T-helper 1 cell treated with Interleukin-12 subunit alpha and Interleukin-12 subunit beta and Interleukin-4 antibody, amounts not matched to agents 30 μg/mL and 1 μg/mL, for 36 hours (primary cell): ENCODE measurements around the gene PARD3B.

Source experiments
- H3K27ac Mint-ChIP-seq: one replicate; pipeline ENCODE4 v1.8.0; 2021; ENCODE audit warnings: mild to moderate bottlenecking, mixed read lengths
- H3K27me3 Mint-ChIP-seq: one replicate; pipeline ENCODE4 v1.8.0; 2021; ENCODE audit warnings: low read depth, mixed read lengths
- H3K36me3 Mint-ChIP-seq: one replicate; pipeline ENCODE4 v1.8.0; 2021; ENCODE audit warnings: low read depth, mixed read lengths
- H3K4me1 Mint-ChIP-seq: one replicate; pipeline ENCODE4 v1.8.0; 2021; ENCODE audit warnings: low read depth, mixed read lengths
- H3K4me3 Mint-ChIP-seq: one replicate; pipeline ENCODE4 v1.8.0; 2021; ENCODE audit warnings: mild to moderate bottlenecking, moderate library complexity, mixed read lengths
- H3K9me3 Mint-ChIP-seq: one replicate; pipeline ENCODE4 v1.8.0; 2021; ENCODE audit warnings: mixed read lengths

The PARD3B gene

DNA sequence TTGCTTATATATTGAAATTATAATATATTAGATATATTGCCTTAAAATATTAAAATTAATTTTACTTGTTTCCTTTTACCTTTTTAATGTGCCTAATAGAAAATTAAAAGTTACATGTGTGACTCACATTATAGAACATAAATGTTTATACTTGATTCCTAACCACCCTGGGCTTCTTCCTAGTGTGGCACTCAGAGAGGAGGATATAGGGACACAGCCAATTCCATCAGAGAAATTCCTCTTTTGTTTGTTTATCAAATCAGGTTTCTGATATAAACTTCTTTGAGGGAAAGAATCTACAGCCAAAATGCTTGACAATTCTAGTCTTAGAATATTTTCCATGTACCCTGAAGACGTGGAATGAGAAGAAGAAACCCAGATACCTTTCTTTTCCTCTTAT is 788.1 kb downstream of the PARD3B start:
- Mint-ChIP-seq H3K9me3 (peaks cover 10% of the 10 kb centered on the region), H3K27me3 (peaks cover 7% of the 10 kb centered on the region), H3K27ac (no peak overlapping the region), H3K4me3 (no peak overlapping the region), H3K36me3 (no peaks in the 10 kb centered on the region), H3K4me1 (no peaks in the 10 kb centered on the region)

DNA sequence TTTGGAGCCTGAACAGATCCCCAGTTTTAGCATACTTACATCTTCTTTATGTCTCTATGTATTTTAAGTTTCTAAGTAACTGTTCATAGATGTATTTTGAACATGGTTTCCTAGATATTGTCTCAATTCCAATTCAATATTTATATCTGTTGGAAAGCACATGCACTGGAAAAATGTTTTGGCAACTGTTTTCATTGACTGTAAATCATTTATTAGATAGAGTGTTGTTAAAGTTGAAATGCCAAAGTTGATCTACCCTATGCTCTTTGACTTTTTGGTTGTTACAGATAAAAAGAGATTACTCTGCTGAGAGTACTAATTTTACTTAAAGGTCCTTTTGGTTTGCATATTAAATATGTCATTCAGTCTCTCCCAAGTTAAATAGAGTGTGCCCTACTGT is 792.0 kb downstream of the PARD3B start:
- Mint-ChIP-seq H3K27ac (no peak overlapping the region), H3K4me1 (no peaks in the 10 kb centered on the region), H3K36me3 (no peaks in the 10 kb centered on the region), H3K27me3 (peaks cover 4% of the 10 kb centered on the region), H3K9me3 (peaks cover 10% of the 10 kb centered on the region), H3K4me3 (no peak overlapping the region)

DNA sequence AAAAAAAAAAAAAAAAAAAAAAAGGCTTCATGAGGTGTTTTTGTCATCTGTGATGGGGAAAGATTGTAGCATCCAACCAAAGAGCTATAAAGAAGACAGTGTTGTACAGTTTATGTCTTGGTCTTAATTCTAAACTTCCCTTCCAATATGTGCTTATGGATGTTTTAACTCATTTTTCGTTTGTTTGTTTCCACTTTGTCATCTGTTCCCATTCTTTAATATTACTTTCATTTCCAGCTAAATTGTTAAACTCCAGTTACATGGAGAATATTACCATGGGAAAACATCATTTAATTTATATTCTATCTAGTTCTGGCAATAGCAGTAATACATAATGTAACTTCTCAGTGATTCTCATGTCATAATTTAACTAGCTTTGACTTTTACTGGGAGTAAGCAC is 792.9 kb downstream of the PARD3B start:
- Mint-ChIP-seq H3K27ac (no peak overlapping the region), H3K4me1 (no peaks in the 10 kb centered on the region), H3K27me3 (peaks cover 4% of the 10 kb centered on the region), H3K9me3 (peaks cover 10% of the 10 kb centered on the region), H3K4me3 (no peak overlapping the region), H3K36me3 (no peaks in the 10 kb centered on the region)

GRCh38 chr2:205343103-205343502 is 797.8 kb downstream of the PARD3B start:
- Mint-ChIP-seq H3K27me3 (no peaks in the 10 kb centered on the region), H3K4me1 (no peaks in the 10 kb centered on the region), H3K9me3 (no peaks in the 10 kb centered on the region), H3K27ac (no peak overlapping the region), H3K4me3 (no peak overlapping the region), H3K36me3 (no peaks in the 10 kb centered on the region)

DNA sequence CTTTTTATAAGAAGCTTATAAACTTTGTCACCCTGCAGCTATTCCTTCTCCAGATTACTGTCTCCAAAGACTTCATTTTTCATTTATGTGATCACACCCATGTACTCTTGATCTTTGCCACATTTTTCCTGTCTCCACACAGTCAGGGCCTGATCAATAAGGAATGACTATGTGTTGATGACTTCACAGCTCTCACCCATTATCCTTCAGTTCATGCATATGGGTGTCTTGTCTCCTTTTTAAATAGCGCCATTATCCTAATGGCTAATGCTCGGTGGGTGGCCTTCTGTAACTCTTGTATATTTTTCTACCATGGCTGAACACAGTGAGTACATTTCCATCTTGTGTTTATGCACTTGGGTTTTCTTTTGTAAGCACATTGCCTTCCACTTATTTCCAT is 801.4 kb downstream of the PARD3B start:
- no peak overlapping the region for H3K27ac Mint-ChIP-seq
- H3K9me3 Mint-ChIP-seq = no peaks in the 10 kb centered on the region
- peaks cover 3% of the 10 kb centered on the region for H3K27me3 Mint-ChIP-seq
- no peak overlapping the region for H3K4me3 Mint-ChIP-seq
- H3K4me1 Mint-ChIP-seq = no peaks in the 10 kb centered on the region
- H3K36me3 Mint-ChIP-seq = no peaks in the 10 kb centered on the region

GRCh38 chr2:205347899-205348298 is 802.6 kb downstream of the PARD3B start:
- Mint-ChIP-seq H3K27me3 (peaks cover 3% of the 10 kb centered on the region), H3K36me3 (no peaks in the 10 kb centered on the region), H3K4me1 (no peaks in the 10 kb centered on the region), H3K4me3 (no peak overlapping the region), H3K27ac (no peak overlapping the region), H3K9me3 (no peaks in the 10 kb centered on the region)

DNA sequence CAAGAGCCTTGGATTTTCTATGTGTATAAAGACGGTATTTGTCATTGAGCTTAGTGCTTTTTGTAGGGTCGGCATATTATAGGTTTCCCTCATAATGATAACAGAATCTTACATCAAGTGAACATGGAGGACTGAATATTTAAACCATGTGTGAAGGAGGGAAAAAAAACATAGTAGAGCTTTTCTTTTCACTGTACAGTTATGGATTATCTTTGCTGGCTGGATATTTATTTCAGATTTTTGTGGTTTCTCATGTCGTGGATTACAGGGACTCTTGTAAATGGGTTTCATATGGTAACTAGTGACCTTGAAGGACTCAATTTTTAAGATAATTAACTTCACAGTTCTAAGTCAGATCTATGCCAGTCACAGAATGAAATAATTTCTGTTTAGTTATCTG is 806.8 kb downstream of the PARD3B start:
- Mint-ChIP-seq H3K4me1 (no peaks in the 10 kb centered on the region), H3K27ac (no peak overlapping the region), H3K36me3 (no peaks in the 10 kb centered on the region), H3K27me3 (peaks cover 3% of the 10 kb centered on the region), H3K4me3 (no peak overlapping the region), H3K9me3 (peaks cover 4% of the 10 kb centered on the region)

DNA sequence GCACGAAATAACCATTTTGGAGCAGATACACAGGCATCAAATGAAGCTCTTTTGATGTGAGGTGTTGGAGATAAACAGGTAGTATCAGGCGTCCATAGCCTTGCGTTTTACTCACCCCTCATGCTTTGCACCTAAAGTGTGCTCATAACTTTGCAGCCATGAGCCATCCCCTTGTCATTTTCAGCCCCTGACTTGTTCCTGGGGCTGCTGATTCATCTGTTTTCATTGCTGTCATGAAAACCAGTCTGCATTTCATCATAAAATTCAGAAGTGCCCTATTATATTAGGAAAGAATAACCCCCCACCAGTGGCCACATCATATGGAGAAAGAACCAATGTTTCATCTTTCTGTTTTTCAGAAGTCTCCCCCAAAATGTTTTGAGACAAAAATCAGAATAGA is 807.3 kb downstream of the PARD3B start:
- no peak overlapping the region for H3K4me3 Mint-ChIP-seq
- H3K4me1 Mint-ChIP-seq = no peaks in the 10 kb centered on the region
- H3K27me3 Mint-ChIP-seq = peaks cover 3% of the 10 kb centered on the region
- no peaks in the 10 kb centered on the region for H3K36me3 Mint-ChIP-seq
- H3K27ac Mint-ChIP-seq = no peak overlapping the region
- H3K9me3 Mint-ChIP-seq = peaks cover 4% of the 10 kb centered on the region

- Mint-ChIP-seq H3K9me3 (peaks cover 4% of the 10 kb centered on the region), H3K4me3 (no peak overlapping the region), H3K4me1 (no peaks in the 10 kb centered on the region), H3K27me3 (peaks cover 4% of the 10 kb centered on the region), H3K36me3 (no peaks in the 10 kb centered on the region), H3K27ac (no peak overlapping the region)
These were observed 812.5 kb downstream of the PARD3B start for GRCh38 chr2:205357732-205358131.

DNA sequence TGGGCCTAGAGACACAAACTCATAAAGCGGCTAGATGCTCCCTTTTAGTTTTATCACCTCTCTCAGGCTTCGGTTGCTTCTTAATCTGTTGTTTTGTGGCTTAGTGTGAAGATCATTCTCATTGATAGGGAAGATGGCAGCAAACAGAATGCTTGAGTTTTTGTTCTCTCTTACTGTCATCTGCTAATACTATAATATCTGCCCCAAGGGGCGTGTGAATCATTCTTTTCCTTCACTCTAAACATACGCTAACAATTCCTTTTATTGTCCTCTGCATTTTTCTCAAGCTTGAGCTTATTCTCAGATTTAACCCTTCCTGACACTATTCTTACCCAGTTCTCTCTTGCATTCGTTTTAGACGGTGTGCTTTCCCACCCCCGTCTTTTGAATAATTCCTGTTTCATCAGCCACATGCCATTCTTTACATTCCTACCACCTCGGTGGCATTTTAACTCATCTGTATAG is 813.1 kb downstream of the PARD3B start:
- Mint-ChIP-seq H3K36me3 (no peaks in the 10 kb centered on the region), H3K4me1 (no peaks in the 10 kb centered on the region), H3K9me3 (peaks cover 4% of the 10 kb centered on the region), H3K27ac (no peak overlapping the region), H3K27me3 (peaks cover 4% of the 10 kb centered on the region), H3K4me3 (no peak overlapping the region)

DNA sequence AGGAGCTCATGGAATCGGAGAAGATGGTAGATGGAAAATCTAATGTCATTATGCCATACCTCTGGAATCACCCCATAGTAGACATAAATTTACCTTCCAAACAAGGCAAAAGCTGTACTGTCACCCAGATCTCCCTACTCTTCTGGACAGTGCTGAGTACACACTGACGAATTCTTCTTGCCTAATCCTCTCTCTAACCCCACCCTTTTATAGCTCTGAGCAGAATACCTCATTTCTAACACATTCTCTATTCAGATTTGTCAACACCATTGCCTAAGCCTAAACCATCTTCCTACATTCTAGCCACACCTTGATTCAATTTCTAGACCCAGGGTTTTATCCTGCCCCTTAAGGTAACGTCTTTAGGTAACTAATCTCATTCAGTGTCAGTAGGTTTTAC is 816.0 kb downstream of the PARD3B start:
- Mint-ChIP-seq H3K9me3 (no peaks in the 10 kb centered on the region), H3K4me3 (no peak overlapping the region), H3K4me1 (no peaks in the 10 kb centered on the region), H3K27me3 (peaks cover 4% of the 10 kb centered on the region), H3K27ac (no peak overlapping the region), H3K36me3 (no peaks in the 10 kb centered on the region)

DNA sequence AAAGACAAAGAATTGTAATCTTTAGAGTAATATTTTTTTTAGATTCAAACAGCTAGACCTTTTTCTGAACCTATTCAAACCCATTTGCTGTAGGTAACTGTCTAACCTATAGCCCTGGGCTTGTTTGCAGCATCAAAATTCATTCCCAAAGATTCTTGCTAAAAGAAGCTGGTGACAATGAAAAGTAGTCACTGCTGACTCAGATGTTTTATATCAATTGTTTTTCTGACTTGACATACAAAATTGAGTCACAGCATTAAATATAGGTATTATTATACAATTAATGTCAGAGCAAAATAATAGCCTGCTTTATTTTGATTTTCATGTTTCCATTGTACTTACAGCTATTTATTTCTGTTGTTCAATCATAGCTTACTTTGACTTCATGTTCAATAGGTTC is 816.7 kb downstream of the PARD3B start:
- H3K27me3 Mint-ChIP-seq = peaks cover 4% of the 10 kb centered on the region
- H3K9me3 Mint-ChIP-seq = no peaks in the 10 kb centered on the region

GRCh38 chr2:205364261-205364660 is 819.0 kb downstream of the PARD3B start:
- Mint-ChIP-seq H3K9me3 (no peaks in the 10 kb centered on the region), H3K27ac (no peak overlapping the region), H3K4me1 (no peaks in the 10 kb centered on the region), H3K27me3 (peaks cover 4% of the 10 kb centered on the region), H3K4me3 (no peak overlapping the region), H3K36me3 (no peaks in the 10 kb centered on the region)

More for the DNA sequence above, 816.7 kb downstream of the PARD3B start:
- Mint-ChIP-seq H3K4me1 (no peaks in the 10 kb centered on the region), H3K4me3 (no peak overlapping the region), H3K36me3 (no peaks in the 10 kb centered on the region), H3K27ac (no peak overlapping the region)

DNA sequence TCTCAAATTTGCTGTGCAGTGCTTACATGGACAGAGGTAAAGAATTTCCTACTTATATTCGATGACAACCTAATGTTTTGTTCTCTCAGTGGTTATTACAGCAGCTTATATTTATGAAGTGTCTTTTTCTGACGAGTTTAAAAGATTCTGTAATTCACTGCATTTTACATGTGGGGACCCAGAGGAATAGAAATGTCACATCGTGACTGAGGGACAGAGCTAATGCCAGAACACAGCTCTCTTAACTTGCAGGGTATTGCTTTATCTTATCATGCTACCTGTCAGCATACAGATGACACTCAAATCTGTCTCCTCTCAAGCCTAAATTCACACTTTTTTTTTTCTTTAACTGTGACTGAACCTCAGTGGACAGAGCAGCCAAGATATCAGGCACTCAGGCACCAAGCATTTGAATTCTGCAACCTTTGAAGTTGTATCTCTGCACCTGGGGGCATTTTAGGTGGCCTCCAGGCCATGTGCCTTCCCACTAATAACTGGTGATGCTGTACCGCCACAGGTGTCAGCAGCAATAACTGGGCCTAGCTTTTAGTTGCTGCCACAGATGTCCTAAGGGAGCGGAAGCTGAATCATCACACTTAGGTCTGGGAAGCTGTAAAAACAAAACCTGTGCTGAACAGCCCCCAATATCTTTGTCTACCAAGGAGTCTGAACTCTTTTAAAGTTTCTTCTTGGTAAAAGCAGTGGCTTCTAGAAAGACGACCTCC is 821.2 kb downstream of the PARD3B start:
- no peaks in the 10 kb centered on the region for H3K36me3 Mint-ChIP-seq
- no peaks in the 10 kb centered on the region for H3K4me1 Mint-ChIP-seq
- H3K27me3 Mint-ChIP-seq = no peaks in the 10 kb centered on the region
- no peaks in the 10 kb centered on the region for H3K9me3 Mint-ChIP-seq
- H3K4me3 Mint-ChIP-seq = no peak overlapping the region
- no peak overlapping the region for H3K27ac Mint-ChIP-seq

DNA sequence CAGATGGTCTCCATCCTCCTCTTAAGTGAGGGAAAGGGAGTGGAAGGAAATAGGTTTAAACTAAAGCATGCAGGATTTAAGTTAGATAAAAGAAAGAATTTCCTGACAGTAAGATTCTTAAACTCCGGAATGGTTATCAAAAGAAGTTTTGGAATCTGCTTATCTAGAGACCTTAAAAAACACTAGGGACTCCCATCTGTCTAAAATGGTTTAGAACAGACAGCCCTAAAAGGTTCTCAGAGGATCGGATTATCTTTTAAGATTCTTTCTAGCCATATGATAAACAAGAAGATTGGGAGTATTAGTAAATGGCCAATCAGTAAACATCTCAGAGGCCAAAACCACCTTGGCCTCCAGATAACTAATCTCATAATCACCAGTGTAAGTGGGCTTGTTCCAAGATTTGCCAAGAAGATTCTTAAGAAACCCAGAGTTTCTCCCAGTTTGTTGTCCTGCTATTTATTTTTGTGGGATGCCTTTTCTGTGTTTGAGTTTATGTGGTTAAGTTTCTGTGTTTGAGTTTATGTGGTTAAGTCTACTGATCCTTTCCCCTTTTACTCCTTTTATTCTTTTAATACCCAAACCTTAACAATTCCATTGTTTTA is 822.2 kb downstream of the PARD3B start:
- Mint-ChIP-seq H3K4me3 (no peak overlapping the region), H3K27ac (no peak overlapping the region), H3K27me3 (no peaks in the 10 kb centered on the region), H3K9me3 (no peaks in the 10 kb centered on the region), H3K4me1 (peaks cover 3% of the 10 kb centered on the region), H3K36me3 (no peaks in the 10 kb centered on the region)
